ENCODE data around the gene EPHB6. TPM values are rescaled to one million over a fixed set of nuclear protein-coding genes. Genes with fewer than 3 reads are reported as not detected.

EPHB6 gene
- total and polyA plus RNA-seq, 3 donors from 2014 or later: 38.1 to 52.0 (median 47.3) TPM

DNA sequence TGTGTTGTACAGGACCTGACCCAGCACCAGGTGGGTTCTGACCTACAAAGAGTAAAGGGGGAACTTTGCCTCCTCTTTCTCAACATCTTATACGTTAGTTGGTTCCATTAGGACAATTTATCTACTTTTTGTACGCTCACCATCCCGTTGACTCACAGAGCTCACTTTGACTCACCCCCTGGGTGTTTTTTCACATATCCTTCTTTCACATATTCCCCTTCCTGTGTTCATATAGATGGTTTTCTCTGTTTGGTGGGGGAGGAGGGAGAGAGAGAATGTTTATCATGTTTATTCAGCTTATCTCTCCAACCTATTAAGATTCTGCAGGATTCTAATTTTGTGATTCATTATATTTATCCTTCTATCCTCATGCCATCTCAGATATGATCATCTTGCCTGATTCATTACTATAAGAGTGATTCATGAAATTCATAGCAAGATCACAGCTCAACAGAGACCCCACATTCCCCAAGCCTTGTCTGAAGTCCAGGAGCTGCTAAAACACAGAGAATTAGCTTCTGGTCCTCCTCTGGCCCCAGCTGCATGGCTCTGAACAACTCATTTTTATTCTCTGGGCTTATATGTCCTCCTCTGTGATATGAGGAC, 46.9 kb upstream of the EPHB6 start:
- no peak for DNase-seq
- 74 to 80% methylated on average over 3 of the region's 3 CpGs for WGBS, 2 donors
- H3K27ac ChIP-seq: no peak overlapping the region

DNA sequence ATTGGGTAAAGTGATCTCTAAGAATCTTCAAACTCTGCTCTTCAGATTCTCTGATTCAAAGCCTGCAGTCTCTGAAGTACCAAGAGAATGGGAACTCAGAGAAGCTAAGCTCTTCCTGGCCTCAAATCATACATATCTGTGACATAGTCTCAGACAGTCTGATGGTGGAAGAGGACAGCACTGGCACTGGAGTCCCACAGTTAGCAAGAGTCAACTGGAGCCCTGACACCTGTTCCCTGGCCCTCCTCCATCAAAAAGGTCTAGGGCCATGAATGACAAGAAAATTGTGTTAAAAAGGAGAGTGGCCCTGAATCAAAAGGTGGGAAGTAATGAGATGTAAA, 46.4 kb upstream of the EPHB6 start:
- H3K4me3 ChIP-seq: no peak overlapping the region
- no peak overlapping the region for H3K27ac ChIP-seq
- H3K4me1 ChIP-seq: no peaks in the 10 kb centered on the region
- no peak for DNase-seq
- no peaks in the 10 kb centered on the region for H3K27me3 ChIP-seq
- H3K9me3 ChIP-seq: no peaks in the 10 kb centered on the region
- TF ChIP-seq, protein P1, sequence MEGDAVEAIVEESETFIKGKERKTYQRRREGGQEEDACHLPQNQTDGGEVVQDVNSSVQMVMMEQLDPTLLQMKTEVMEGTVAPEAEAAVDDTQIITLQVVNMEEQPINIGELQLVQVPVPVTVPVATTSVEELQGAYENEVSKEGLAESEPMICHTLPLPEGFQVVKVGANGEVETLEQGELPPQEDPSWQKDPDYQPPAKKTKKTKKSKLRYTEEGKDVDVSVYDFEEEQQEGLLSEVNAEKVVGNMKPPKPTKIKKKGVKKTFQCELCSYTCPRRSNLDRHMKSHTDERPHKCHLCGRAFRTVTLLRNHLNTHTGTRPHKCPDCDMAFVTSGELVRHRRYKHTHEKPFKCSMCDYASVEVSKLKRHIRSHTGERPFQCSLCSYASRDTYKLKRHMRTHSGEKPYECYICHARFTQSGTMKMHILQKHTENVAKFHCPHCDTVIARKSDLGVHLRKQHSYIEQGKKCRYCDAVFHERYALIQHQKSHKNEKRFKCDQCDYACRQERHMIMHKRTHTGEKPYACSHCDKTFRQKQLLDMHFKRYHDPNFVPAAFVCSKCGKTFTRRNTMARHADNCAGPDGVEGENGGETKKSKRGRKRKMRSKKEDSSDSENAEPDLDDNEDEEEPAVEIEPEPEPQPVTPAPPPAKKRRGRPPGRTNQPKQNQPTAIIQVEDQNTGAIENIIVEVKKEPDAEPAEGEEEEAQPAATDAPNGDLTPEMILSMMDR (IDR thresholded peaks at IDR 0.05): no peak
- TF ChIP-seq POLR2A (IDR thresholded peaks at IDR 0.05): no peak
- intact Hi-C loops (cut with DNase I; ENCODE audit: low total_unique reads): no loop called here
- no peaks in the 10 kb centered on the region for H3K36me3 ChIP-seq (ENCODE audit: low read depth, missing control alignments)

More for the DNA sequence above, 46.9 kb upstream of the EPHB6 start:
- Histone ChIP-seq H3K4me3 (no peak overlapping the region), H3K4me1 (no peaks in the 10 kb centered on the region), H3K9me3 (no peaks in the 10 kb centered on the region), H3K36me3 (ENCODE audit: low read depth, missing control alignments) (no peaks in the 10 kb centered on the region), H3K27me3 (no peaks in the 10 kb centered on the region)
- intact Hi-C loops (cut with DNase I; ENCODE audit: low total_unique reads): no loop called here
- TF ChIP-seq, protein P1 (IDR thresholded peaks at IDR 0.05): no peak
- TF ChIP-seq POLR2A (IDR thresholded peaks at IDR 0.05): no peak

DNA sequence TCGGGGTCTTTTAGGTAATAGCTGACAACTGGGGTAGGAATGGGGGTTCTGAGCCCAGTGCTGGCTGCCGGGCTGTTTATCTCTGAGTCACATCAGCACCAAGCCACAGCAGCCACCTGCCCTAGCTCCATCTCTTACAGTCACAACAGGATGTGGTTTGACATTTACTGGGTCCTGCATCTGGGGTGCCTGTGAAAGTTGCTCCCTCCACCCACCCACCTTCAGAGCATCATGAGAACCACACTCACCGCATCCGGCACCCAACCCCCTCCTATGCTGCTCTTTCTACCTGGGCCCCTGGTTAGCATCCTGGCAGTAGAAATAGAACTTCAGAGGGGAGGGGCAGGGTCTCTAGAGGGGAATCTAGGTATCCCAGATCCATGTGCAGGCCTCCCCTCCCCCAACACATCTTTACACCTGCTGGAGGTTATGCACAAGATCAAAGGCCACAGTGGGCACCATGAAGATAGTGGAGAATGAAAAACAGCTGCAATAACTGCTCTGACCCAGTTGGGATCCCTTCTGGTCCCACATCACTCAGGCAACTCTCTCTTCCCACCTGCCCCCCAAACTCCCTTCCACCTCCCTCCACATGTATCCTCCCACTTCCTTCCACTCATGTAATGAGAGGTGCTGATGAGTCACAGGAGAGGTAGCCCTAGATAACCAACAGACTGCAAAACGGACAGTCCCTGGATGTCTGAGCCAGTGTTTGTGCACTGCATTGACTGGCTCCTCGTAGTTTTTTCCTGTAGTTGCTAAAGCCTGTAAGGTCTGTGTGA, 45.9 kb upstream of the EPHB6 start:
- WGBS, 2 donors: 75 to 77% methylated on average over 6 of the region's 6 CpGs
- H3K4me3 ChIP-seq: no peak overlapping the region
- no peaks in the 10 kb centered on the region for H3K4me1 ChIP-seq
- H3K27ac ChIP-seq: no peak overlapping the region
- TF ChIP-seq, protein P1 (IDR thresholded peaks at IDR 0.05): no peak
- TF ChIP-seq POLR2A (IDR thresholded peaks at IDR 0.05): no peak
- H3K27me3 ChIP-seq: no peaks in the 10 kb centered on the region
- no peaks in the 10 kb centered on the region for H3K9me3 ChIP-seq
- DNase-seq: no peak
- intact Hi-C loops (cut with DNase I; ENCODE audit: low total_unique reads): no loop called here
- no peaks in the 10 kb centered on the region for H3K36me3 ChIP-seq (ENCODE audit: low read depth, missing control alignments)

DNA sequence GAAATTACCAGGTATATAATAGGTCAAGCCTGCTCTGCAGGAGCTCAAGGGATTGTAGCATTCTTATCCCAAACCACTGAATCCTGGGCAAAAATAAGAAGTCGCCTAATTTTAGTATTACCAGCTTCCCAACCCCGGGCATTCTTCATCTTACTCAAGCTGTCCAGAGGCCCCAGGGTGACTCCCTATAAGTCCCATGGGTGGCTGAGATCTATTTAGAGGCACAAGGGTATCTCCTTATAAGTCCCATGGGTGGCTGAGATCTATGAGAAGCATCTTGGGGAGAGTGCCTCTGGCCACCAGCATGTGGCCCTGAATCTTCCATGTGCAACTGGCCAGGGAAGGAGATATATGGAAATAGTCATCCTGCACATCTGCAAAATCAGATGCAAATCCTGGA, 45.2 kb upstream of the EPHB6 start:
- no peaks in the 10 kb centered on the region for H3K27me3 ChIP-seq
- intact Hi-C loops (cut with DNase I; ENCODE audit: low total_unique reads): loop anchor here (10.0 kb wide), 1 partner anchor 175 kb away; no protein-coding TSS in a partner anchor
- TF ChIP-seq, protein P1 (IDR thresholded peaks at IDR 0.05): no peak
- no peak for TF ChIP-seq POLR2A (IDR thresholded peaks at IDR 0.05)
- no peaks in the 10 kb centered on the region for H3K4me1 ChIP-seq
- no peak overlapping the region for H3K27ac ChIP-seq
- WGBS, 2 donors: 81 to 88% methylated on average over 2 of the region's 2 CpGs
- no peaks in the 10 kb centered on the region for H3K9me3 ChIP-seq
- no peak overlapping the region for H3K4me3 ChIP-seq
- no peaks in the 10 kb centered on the region for H3K36me3 ChIP-seq (ENCODE audit: low read depth, missing control alignments)
- no peak for DNase-seq
